ENCODE data around the gene DUSP7. TPM values are rescaled to one million over a fixed set of nuclear protein-coding genes. Genes with fewer than 3 reads are reported as not detected.
A peak's percentile ranks its signal among the peaks of the same experiment; 100 is the strongest.

The DUSP7 gene
- total RNA-seq, 1 donor from 2014 or later: 59.9 TPM

DNA sequence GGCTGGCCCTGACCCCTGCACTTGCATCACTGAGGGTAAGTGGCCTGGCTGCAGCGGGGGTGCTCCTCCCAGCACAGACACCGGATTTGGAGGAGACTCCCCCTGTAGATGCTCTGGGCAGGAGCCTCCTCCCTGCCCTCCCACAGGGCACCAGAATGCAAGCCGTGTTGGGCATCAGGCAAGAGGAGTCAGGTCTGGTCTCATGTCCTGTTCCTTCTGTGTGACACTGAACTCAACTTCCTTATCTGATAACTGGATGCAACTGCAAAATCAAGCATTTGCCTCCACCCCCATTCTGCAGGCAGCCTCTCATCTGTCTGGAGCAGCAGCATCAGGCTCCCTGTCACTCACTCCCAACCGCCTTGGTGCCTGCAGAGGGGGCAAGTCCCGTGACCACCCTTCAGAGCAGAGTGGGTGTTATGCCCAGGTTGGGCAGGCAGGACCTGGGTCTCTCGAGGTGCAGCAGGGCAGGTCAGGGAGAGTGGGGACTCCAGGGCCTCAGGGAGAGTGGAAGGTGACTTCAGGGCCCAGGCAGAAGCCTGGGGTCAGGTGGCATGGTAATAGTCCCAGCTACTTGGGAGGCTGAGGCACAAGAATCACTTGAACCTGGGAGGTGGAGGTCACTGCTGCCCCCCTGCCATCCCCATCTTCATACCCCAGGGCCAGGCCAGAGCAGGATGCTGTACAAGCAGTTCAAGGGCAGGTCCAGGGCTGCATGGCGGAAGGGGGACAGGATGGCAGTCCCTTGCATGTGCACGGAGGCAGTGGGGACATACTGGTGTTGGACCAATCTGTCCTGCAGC lies 50.2 kb downstream of the DUSP7 start:
- TF ChIP-seq, protein P1, sequence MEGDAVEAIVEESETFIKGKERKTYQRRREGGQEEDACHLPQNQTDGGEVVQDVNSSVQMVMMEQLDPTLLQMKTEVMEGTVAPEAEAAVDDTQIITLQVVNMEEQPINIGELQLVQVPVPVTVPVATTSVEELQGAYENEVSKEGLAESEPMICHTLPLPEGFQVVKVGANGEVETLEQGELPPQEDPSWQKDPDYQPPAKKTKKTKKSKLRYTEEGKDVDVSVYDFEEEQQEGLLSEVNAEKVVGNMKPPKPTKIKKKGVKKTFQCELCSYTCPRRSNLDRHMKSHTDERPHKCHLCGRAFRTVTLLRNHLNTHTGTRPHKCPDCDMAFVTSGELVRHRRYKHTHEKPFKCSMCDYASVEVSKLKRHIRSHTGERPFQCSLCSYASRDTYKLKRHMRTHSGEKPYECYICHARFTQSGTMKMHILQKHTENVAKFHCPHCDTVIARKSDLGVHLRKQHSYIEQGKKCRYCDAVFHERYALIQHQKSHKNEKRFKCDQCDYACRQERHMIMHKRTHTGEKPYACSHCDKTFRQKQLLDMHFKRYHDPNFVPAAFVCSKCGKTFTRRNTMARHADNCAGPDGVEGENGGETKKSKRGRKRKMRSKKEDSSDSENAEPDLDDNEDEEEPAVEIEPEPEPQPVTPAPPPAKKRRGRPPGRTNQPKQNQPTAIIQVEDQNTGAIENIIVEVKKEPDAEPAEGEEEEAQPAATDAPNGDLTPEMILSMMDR (IDR thresholded peaks at IDR 0.05): no peak
- TF ChIP-seq POLR2A (IDR thresholded peaks at IDR 0.05) (no peak), POLR2AphosphoS5 (IDR thresholded peaks at IDR 0.05; ENCODE audit: insufficient read depth in 1 of 2, low read depth in 1 of 2) (no peak)
- Histone ChIP-seq H3K4me3 (no peak overlapping the region), H3K27ac (peak overlapping the region; percentile 4), H3K36me3 (no peaks in the 10 kb centered on the region), H3K4me1 (peaks cover 32% of the 10 kb centered on the region), H3K27me3 (no peaks in the 10 kb centered on the region), H3K9me3 (no peaks in the 10 kb centered on the region)
- DNase-seq (ENCODE audit: extremely low spot score in 2 of 2): no peak
- intact Hi-C loops (cut with DNase I): no loop called here

DNA sequence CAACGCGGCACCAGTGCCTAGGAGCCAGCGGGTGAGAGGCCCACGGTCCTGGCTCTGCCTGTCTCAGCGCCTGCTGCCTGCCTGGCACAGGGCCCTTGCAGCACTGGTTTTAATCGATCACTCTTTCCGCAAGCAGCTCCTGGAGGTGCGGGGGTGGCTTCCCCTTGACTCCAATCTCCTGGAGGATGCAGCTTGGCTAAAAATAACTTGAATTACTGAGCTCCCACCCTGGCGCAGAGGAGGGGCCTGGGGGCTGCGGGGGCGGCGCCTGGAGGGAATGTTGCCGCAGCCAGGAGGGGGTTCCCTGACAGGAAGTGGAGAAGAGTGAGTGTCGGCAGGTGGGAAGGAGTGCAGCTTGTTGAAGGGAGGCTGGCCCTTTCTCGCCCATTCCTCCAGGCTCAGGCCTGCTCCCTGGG lies 50.8 kb downstream of the DUSP7 start:
- no peak for DNase-seq (ENCODE audit: extremely low spot score in 2 of 2)

DNA sequence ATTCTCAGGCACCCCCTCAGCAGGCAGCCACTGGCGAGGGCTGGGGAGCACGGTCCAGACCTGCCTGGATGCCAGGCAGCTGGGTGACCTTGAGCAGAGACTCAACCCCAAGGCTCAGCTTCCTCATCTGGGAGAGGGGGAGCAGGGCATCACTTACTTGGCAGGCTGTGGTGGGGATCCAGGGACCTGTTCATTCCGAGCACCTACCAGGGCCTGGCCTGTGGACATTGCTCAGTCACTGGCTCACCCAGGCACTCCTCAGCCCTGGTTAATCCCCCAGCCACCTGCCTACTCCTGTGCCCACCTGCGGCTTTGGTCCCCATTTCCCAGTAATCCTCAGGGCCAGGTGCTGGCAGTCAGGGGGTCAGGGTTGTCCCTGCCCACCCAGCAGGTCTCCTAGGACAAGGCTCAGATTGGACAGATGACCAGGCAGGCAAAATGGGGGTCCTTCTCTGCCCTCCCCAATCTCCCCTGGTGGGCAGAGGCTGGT lies 51.4 kb downstream of the DUSP7 start:
- TF ChIP-seq, protein P1 (IDR thresholded peaks at IDR 0.05): no peak
- TF ChIP-seq POLR2AphosphoS5 (IDR thresholded peaks at IDR 0.05; ENCODE audit: insufficient read depth in 1 of 2, low read depth in 1 of 2) (no peak), POLR2A (IDR thresholded peaks at IDR 0.05) (no peak)
- peak overlapping the region; percentile 4 for H3K27ac ChIP-seq
- no peaks in the 10 kb centered on the region for H3K9me3 ChIP-seq
- H3K4me3 ChIP-seq: no peak overlapping the region
- no peaks in the 10 kb centered on the region for H3K36me3 ChIP-seq
- H3K4me1 ChIP-seq: peaks cover 32% of the 10 kb centered on the region
- no peaks in the 10 kb centered on the region for H3K27me3 ChIP-seq
- intact Hi-C loops (cut with DNase I): loop anchor here (5.0 kb wide), 3 partner anchors 47 to 137 kb away; no protein-coding TSS in a partner anchor
- no peak for DNase-seq (ENCODE audit: extremely low spot score in 2 of 2)

More for the DNA sequence above, 50.8 kb downstream of the DUSP7 start:
- no peaks in the 10 kb centered on the region for H3K9me3 ChIP-seq
- no peaks in the 10 kb centered on the region for H3K36me3 ChIP-seq
- H3K4me3 ChIP-seq: no peak overlapping the region
- H3K4me1 ChIP-seq: peaks cover 32% of the 10 kb centered on the region
- H3K27me3 ChIP-seq: no peaks in the 10 kb centered on the region
- no peak for TF ChIP-seq POLR2A (IDR thresholded peaks at IDR 0.05)
- TF ChIP-seq, protein P1 (IDR thresholded peaks at IDR 0.05): no peak
- TF ChIP-seq POLR2AphosphoS5 (IDR thresholded peaks at IDR 0.05; ENCODE audit: insufficient read depth in 1 of 2, low read depth in 1 of 2): no peak
- intact Hi-C loops (cut with DNase I): no loop called here
- H3K27ac ChIP-seq: peak overlapping the region; percentile 4

DNA sequence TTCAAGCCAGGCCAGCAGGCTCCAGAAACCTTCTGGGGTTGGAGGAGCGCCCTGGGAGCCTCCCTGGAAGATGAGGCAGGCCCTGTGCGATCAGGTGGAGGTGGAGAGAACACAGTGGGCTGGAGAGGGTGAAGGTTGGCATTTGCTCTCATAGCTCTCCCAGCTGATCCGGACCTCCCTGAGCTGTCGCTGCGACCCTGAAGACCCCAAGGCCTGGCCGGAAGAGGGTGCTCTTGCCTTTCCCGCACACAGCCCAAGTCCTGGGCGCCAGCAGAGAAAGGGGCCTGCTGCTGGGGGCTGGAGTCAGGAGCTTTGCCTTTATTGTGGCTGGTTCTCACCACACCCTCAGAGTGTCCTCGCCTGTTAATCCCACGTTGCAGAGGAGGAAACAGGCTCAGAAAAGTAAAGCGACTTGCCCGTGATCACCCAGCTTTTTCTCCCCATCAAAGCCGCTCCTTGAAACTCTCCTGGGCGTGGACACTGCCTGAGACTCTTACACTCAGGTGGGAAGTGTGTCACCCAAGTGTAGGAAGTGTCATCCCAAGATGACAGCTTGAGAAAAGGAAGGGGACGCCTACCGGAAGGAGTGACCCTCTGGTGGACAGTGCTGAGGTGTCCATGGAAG lies 52.1 kb downstream of the DUSP7 start:
- H3K27ac ChIP-seq: peak overlapping the region; percentile 11
- no peaks in the 10 kb centered on the region for H3K27me3 ChIP-seq
- TF ChIP-seq, protein P1 (IDR thresholded peaks at IDR 0.05): peak; percentile 9 to 51 (median 32)
- TF ChIP-seq POLR2AphosphoS5 (IDR thresholded peaks at IDR 0.05; ENCODE audit: insufficient read depth in 1 of 2, low read depth in 1 of 2) (no peak), POLR2A (IDR thresholded peaks at IDR 0.05) (no peak)
- no peaks in the 10 kb centered on the region for H3K36me3 ChIP-seq
- H3K9me3 ChIP-seq: no peaks in the 10 kb centered on the region
- intact Hi-C loops (cut with DNase I): loop anchor here (5.0 kb wide), 3 partner anchors 48 to 138 kb away; no protein-coding TSS in a partner anchor
- no peak overlapping the region for H3K4me3 ChIP-seq
- DNase-seq (ENCODE audit: extremely low spot score in 2 of 2): no peak
- peaks cover 32% of the 10 kb centered on the region for H3K4me1 ChIP-seq
